HG02852 (cell line): Measurements from ENCODE around the gene LILRA5.
"Not testable (repeated sequence)": the region's sequence is repeated elsewhere in the genome, so short reads cannot be mapped to it uniquely, and the experiment has no call there.

ENCODE experiments used
- ATAC-seq: cut with Tn5 transposase; IDR thresholded peaks from one replicate; pipeline ENCODE4 v1.9.1; 2021; ENCODE audit warnings: mild to moderate bottlenecking, moderate library complexity; ENCODE audit not compliant: unreplicated experiment

LILRA5 gene

GRCh38 chr19:54278056-54278455 is 34.9 kb downstream of the LILRA5 start:
- not testable (repeated sequence) for ATAC-seq

- ATAC-seq, result not testable (repeated sequence)
These were observed 35.8 kb downstream of the LILRA5 start for GRCh38 chr19:54277111-54277615.

DNA sequence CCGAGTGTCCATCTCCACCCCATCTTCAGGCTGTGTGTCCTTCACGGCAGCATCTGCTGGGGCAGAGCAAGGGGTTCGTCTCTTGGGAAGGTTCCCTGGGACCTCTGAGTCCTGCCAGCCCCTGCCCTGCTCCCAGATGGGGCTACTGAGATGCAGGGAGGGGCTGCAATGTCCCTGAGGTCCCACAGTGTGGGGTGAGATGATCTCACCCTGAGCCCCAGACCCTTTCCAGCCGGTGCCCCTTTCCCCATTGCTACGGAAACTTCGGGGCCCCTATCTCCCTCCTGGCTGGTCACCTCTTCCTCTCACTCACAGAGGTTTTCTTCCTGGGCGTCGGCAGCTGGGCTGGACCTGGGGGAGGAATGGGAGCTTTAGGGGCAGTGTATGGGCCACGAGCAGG is 37.0 kb downstream of the LILRA5 start:
- ATAC-seq, result no peak

DNA sequence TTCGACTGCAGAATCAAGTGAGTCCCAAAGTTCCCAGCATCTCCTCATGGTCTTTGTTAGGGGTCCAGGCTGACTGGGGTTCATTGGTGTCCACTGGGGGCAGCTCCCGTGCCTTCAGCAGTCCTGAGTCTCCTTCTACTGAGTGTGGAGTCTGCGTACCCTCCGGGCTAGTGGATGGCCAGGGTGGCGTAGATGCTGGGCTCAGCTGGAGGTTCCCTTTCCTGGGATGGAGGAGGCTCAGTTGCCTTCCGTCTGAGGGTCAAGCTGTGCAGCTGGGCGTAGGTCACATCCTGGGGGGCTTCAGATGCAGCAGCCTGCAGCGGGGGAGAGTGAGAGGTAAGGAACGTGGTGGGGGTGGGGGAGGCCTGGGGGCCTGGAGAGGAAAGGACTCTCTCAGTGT is 38.5 kb downstream of the LILRA5 start:
- ATAC-seq, result not testable (repeated sequence)

DNA sequence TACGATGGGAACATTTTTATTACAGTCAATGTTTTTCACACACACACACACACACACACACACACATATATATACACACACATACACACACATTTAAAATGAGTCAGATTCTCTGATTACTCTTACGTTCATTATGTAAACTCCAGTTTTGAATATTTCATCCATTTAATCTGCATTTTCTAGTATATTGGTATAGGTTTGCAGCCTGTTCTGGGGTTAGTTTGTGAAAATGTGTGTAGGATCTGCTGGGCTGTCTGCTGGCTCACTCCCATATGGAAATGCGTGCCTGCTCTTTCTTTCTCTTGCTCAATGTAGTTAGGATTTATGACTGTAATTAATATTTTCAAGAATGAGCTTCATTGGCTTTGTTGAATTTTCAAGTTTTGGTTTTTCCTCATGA is 39.1 kb downstream of the LILRA5 start:
- no peak for ATAC-seq

DNA sequence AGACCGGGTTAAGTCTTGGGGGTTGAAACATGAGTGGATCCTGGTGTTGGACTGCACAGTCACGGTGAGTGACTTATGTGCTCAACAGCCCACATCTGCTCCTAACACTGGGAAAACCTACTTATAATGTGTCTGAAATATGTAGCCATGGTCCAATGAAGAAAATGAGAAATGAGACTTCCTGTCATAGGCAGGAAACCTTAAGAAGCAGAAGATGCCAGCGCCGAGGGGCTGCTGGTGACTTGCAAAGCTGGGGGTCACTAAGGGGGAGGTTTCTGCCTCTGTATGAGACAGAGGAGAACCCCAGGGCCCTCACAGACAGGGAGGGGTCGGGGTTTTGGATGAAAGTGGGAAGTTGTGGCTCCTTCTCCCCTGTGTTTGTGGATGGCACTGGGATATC is 40.8 kb downstream of the LILRA5 start:
- not testable (repeated sequence) for ATAC-seq

GRCh38 chr19:54271587-54271986 is 41.4 kb downstream of the LILRA5 start:
- not testable (repeated sequence) for ATAC-seq

GRCh38 chr19:54271106-54271505 is 41.9 kb downstream of the LILRA5 start:
- ATAC-seq, result no peak

- ATAC-seq, result no peak
These were observed 44.0 kb downstream of the LILRA5 start for GRCh38 chr19:54268936-54269335.

DNA sequence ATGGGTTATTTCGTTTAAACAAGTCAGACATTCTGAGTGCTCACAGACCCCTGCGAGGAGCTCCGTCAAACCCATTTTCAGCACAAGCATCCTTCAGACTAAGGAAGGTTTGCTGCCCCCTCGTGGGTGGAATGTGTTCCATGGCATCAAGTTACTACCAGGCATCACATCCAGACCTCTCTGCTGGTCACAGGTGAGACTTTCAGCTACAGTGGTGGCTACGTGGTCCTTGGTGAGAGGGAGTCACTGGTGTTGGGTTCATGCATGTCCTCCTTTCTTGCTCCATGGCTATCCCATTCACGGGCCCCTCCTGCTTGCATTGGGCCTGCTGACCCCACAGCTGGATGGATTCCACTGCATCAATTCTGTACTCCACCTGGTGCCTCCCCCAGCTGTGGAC is 46.8 kb downstream of the LILRA5 start:
- no peak for ATAC-seq

DNA sequence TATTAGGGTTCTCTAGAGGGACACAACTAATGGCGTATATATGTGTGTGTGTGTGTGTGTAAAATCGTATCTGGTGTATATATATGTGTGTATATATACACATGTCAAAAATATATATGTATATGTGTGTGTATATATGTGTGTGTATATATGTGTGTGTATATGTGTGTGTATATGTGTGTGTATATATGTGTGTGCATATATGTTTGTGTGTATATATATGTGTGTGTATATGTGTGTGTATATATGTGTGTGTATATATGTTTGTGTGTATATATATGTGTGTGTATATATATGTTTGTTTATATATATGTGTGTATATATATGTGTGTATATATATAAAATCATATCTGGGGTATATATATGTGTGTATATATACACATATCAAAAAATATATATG is 50.5 kb downstream of the LILRA5 start:
- ATAC-seq, result no peak

DNA sequence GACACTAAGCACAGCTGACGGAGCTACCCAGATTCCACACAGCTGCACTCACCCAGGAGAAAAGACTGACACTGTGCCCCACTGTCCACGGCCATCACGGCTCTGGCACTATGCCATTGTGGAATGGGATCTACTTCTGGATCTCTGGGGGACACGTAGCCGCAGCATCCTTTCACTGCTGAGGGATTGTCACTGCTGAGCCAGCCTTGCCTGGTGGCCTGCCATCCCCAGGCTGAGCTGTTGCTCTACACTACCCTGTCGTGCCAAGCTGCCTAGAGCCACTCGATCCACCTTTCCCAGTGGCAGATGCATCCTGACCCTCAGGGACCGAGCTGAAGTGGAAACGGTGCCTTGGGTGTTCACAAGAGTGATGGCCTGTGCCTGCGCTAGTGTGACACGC is 50.9 kb downstream of the LILRA5 start:
- no peak for ATAC-seq

DNA sequence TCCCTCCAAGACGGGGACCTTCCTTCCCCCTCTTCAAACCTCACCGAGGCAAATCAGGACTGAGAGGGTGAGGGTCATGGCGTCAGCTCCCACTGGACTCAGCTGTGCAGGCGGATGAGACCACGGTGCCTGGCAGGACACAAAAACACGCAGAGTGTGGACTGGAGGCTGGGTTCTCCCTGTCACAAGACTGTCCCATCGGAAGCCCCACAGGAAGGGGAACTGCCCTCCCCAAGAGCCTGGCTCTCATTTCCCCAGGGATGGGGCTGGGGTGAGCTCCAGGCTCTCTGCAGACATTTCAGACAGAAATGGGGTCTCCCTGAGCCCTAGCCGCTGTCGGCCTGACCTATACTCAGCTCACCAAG is 55.9 kb downstream of the LILRA5 start, which contains the start of gene LILRB5:
TSS of gene LILRB5 (minus strand) at position 158 of the 365 bp plus-strand sequence. CDS start at position 78, 80 bp downstream.
- no peak for ATAC-seq
